Measurements from ENCODE around the gene CHKB. TPM values are rescaled to one million over a fixed set of nuclear protein-coding genes. Genes with fewer than 3 reads are reported as not detected.

The CHKB gene
- total and polyA plus RNA-seq, 10 of the 15 experiments (the other 5 are each of a cell fraction or from before 2014, with no cell fraction given): 10.0 to 93.9 (median 57.0) TPM

GRCh38 chr22:50599816-50600455 lies 17.3 kb upstream of the CHKB start (continued):
- no peak for TF ChIP-seq CREM (IDR thresholded peaks at IDR 0.05; ENCODE audit: low read depth)
- TF ChIP-seq ZNF207 (IDR thresholded peaks at IDR 0.05; ENCODE audit: borderline replicate concordance): no peak
- TF ChIP-seq NFYB (IDR thresholded peaks at IDR 0.05; ENCODE audit: insufficient read depth, low read depth, low read length): no peak
- TF ChIP-seq ASH2L (IDR thresholded peaks at IDR 0.05; ENCODE audit: borderline replicate concordance, low read depth): no peak
- TF ChIP-seq ATF2 (IDR thresholded peaks at IDR 0.05; ENCODE audit: low read length): no peak
- peak; percentile 92 for TF ChIP-seq SREBF1 (IDR thresholded peaks at IDR 0.05; ENCODE audit: low read length)
- no peak for TF ChIP-seq ZNF384 (IDR thresholded peaks at IDR 0.05; ENCODE audit: borderline replicate concordance, low read depth, low read length)
- TF ChIP-seq BCL11A (IDR thresholded peaks at IDR 0.05; ENCODE audit: low read depth, low read length): no peak
- no peak for TF ChIP-seq E4F1 (IDR thresholded peaks at IDR 0.05; ENCODE audit: borderline replicate concordance, partially characterized antibody)
- TF ChIP-seq SMARCA5 (IDR thresholded peaks at IDR 0.05): no peak
- no peak for TF ChIP-seq MTA2 (IDR thresholded peaks at IDR 0.05; ENCODE audit: low read depth)
- TF ChIP-seq KLF5 (IDR thresholded peaks at IDR 0.05; ENCODE audit: partially characterized antibody): no peak
- TF ChIP-seq REST (IDR thresholded peaks at IDR 0.05; ENCODE audit: low read depth, low read length): peak; percentile 99
- TF ChIP-seq KDM1A (IDR thresholded peaks at IDR 0.05; ENCODE audit: borderline replicate concordance): no peak
- no peak for TF ChIP-seq MEF2A (IDR thresholded peaks at IDR 0.05; ENCODE audit: insufficient read depth, low read depth, low read length)
- no peak for TF ChIP-seq MYC (IDR thresholded peaks at IDR 0.05; ENCODE audit: insufficient read depth, insufficient read length, insufficient replicate concordance, low read length, severe bottlenecking)
- no peak for TF ChIP-seq RAD51 (IDR thresholded peaks at IDR 0.05)
- TF ChIP-seq SPI1 (IDR thresholded peaks at IDR 0.05; ENCODE audit: borderline replicate concordance, insufficient read depth, low read depth, low read length): no peak
- no peak for TF ChIP-seq PML (IDR thresholded peaks at IDR 0.05; ENCODE audit: low read length)
- peak; percentile 83 for TF ChIP-seq NKRF (conservative IDR thresholded peaks at IDR 0.05)

Measured in GM12878 (cell line).